ENCODE data around the gene ZNF683. TPM values are rescaled to one million over a fixed set of nuclear protein-coding genes. Genes with fewer than 3 reads are reported as not detected.
A peak's percentile ranks its signal among the peaks of the same experiment; 100 is the strongest.
"Not testable (repeated sequence)": the region's sequence is repeated elsewhere in the genome, so short reads cannot be mapped to it uniquely, and the experiment has no call there.

The ZNF683 gene
- polyA plus RNA-seq, 1 donor (not counting 4 experiments of a cell fraction or from before 2014, with no cell fraction given), result not detected

GRCh38 chr1:26335774-26336476 is 36.6 kb downstream of the ZNF683 start:
- Histone ChIP-seq H4K20me1 (ENCODE audit: control insufficient read depth, extremely low read depth, insufficient read depth, low read length) (no peaks in the 10 kb centered on the region), H3K79me2 (ENCODE audit: control insufficient read depth, insufficient read depth, low read length) (no peaks in the 10 kb centered on the region), H3K9me3 (ENCODE audit: control insufficient read depth, low read depth, low read length) (no peaks in the 10 kb centered on the region), H3K9me1 (ENCODE audit: control insufficient read depth, extremely low read depth, insufficient read depth, low read length) (no peaks in the 10 kb centered on the region), H3K4me1 (ENCODE audit: control insufficient read depth, extremely low read depth, insufficient read depth, low read length) (peaks cover 24% of the 10 kb centered on the region), H2AFZ (ENCODE audit: control insufficient read depth, low read length) (peak overlapping the region; percentile 99), H3K27ac (ENCODE audit: control insufficient read depth, insufficient read depth, low read length) (peak overlapping the region; percentile 47), H3K27me3 (ENCODE audit: control insufficient read depth, extremely low read depth, insufficient read depth, low read length) (no peaks in the 10 kb centered on the region), H3K4me2 (ENCODE audit: control insufficient read depth, extremely low read depth, insufficient read depth, low read depth, low read length) (peak overlapping the region; percentile 81), H3K9ac (ENCODE audit: control insufficient read depth, extremely low read depth, insufficient read depth, low read length) (peak overlapping the region; percentile 78), H3K36me3 (ENCODE audit: control insufficient read depth in 2 of 2, extremely low read depth in 1 of 2, insufficient read depth in 2 of 2, low read length in 2 of 2) (peaks cover 0 to 8% of the 10 kb centered on the region in 2 experiments), H3K4me3 (ENCODE audit: control insufficient read depth in 2 of 3, extremely low read depth in 1 of 3, insufficient read depth in 2 of 3, low read depth in 1 of 3, low read length in 3 of 3) (peak overlapping the region; percentile 58 to 94 (median 86))
- FAIRE-seq, result no peak
- DNase-seq (ENCODE audit: low read depth, low spot score), result no peak
- dilution Hi-C loops (cut with MboI; ENCODE audit: extremely low pct_ligation_motif_present, low sequenced_read_pairs), result no loop called here
- TF ChIP-seq CTCF (optimal IDR thresholded peaks at IDR 0.05 in 1 of 3, IDR thresholded peaks at IDR 0.05 in 1 of 3, conservative IDR thresholded peaks at IDR 0.05 in 1 of 3; ENCODE audit: extremely low read depth in 1 of 3, insufficient read depth in 2 of 3, low read length in 3 of 3) (no peak), EZH2 (IDR thresholded peaks at IDR 0.05; ENCODE audit: low read length) (no peak)

DNA sequence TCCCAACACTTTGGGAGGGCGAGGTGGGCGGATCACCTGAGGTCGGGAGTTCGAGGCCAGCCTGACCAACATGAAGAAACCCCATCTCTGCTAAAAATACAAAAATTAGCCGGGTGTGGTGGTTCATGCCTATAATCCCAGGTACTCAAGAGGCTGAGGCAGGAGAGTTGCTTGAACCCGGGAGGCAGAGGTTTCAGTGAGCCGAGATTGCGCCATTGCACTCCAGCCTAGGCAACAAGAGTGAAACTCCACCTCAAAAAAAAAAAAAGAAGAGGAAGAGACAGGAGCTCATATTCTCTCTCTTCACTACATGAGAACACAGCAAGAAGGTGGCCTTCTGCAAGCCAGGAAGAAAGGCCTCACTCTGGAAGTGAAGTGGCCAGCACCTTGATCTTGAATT is 39.2 kb downstream of the ZNF683 start:
- H3K9me3 ChIP-seq (ENCODE audit: control insufficient read depth, low read depth, low read length); DNase-seq (ENCODE audit: low read depth, low spot score); H3K9ac ChIP-seq (ENCODE audit: control insufficient read depth, extremely low read depth, insufficient read depth, low read length); H3K27ac ChIP-seq (ENCODE audit: control insufficient read depth, insufficient read depth, low read length); H3K4me2 ChIP-seq (ENCODE audit: control insufficient read depth, extremely low read depth, insufficient read depth, low read depth, low read length); H3K36me3 ChIP-seq (ENCODE audit: control insufficient read depth in 2 of 2, extremely low read depth in 1 of 2, insufficient read depth in 2 of 2, low read length in 2 of 2); H2AFZ ChIP-seq (ENCODE audit: control insufficient read depth, low read length); H3K79me2 ChIP-seq (ENCODE audit: control insufficient read depth, insufficient read depth, low read length); H3K27me3 ChIP-seq (ENCODE audit: control insufficient read depth, extremely low read depth, insufficient read depth, low read length); dilution Hi-C loops (cut with MboI; ENCODE audit: extremely low pct_ligation_motif_present, low sequenced_read_pairs); H3K9me1 ChIP-seq (ENCODE audit: control insufficient read depth, extremely low read depth, insufficient read depth, low read length); H3K4me3 ChIP-seq (ENCODE audit: control insufficient read depth in 2 of 3, extremely low read depth in 1 of 3, insufficient read depth in 2 of 3, low read depth in 1 of 3, low read length in 3 of 3); H4K20me1 ChIP-seq (ENCODE audit: control insufficient read depth, extremely low read depth, insufficient read depth, low read length); FAIRE-seq: not testable (repeated sequence)
- peaks cover 21% of the 10 kb centered on the region for H3K4me1 ChIP-seq (ENCODE audit: control insufficient read depth, extremely low read depth, insufficient read depth, low read length)

GRCh38 chr1:26330276-26330675 is 42.3 kb downstream of the ZNF683 start:
- DNase-seq (ENCODE audit: low read depth, low spot score) (no peak), FAIRE-seq (no peak)
- no peak for TF ChIP-seq CTCF (optimal IDR thresholded peaks at IDR 0.05 in 1 of 3, IDR thresholded peaks at IDR 0.05 in 1 of 3, conservative IDR thresholded peaks at IDR 0.05 in 1 of 3; ENCODE audit: extremely low read depth in 1 of 3, insufficient read depth in 2 of 3, low read length in 3 of 3)
- no peak for TF ChIP-seq EZH2 (IDR thresholded peaks at IDR 0.05; ENCODE audit: low read length)
- no peaks in the 10 kb centered on the region for H3K27me3 ChIP-seq (ENCODE audit: control insufficient read depth, extremely low read depth, insufficient read depth, low read length)
- no peaks in the 10 kb centered on the region for H3K79me2 ChIP-seq (ENCODE audit: control insufficient read depth, insufficient read depth, low read length)
- no peak overlapping the region for H3K4me2 ChIP-seq (ENCODE audit: control insufficient read depth, extremely low read depth, insufficient read depth, low read depth, low read length)
- no peaks in the 10 kb centered on the region for H3K9me3 ChIP-seq (ENCODE audit: control insufficient read depth, low read depth, low read length)
- H4K20me1 ChIP-seq (ENCODE audit: control insufficient read depth, extremely low read depth, insufficient read depth, low read length), result no peaks in the 10 kb centered on the region
- no peak overlapping the region for H3K9ac ChIP-seq (ENCODE audit: control insufficient read depth, extremely low read depth, insufficient read depth, low read length)
- no peak overlapping the region for H3K4me3 ChIP-seq (ENCODE audit: control insufficient read depth in 2 of 3, extremely low read depth in 1 of 3, insufficient read depth in 2 of 3, low read depth in 1 of 3, low read length in 3 of 3)
- no peak overlapping the region for H2AFZ ChIP-seq (ENCODE audit: control insufficient read depth, low read length)
- peaks cover 18% of the 10 kb centered on the region for H3K4me1 ChIP-seq (ENCODE audit: control insufficient read depth, extremely low read depth, insufficient read depth, low read length)
- no peaks in the 10 kb centered on the region for H3K9me1 ChIP-seq (ENCODE audit: control insufficient read depth, extremely low read depth, insufficient read depth, low read length)
- H3K36me3 ChIP-seq (ENCODE audit: control insufficient read depth in 2 of 2, extremely low read depth in 1 of 2, insufficient read depth in 2 of 2, low read length in 2 of 2), result peaks cover 0 to 9% of the 10 kb centered on the region in 2 experiments
- dilution Hi-C loops (cut with MboI; ENCODE audit: extremely low pct_ligation_motif_present, low sequenced_read_pairs), result no loop called here
- H3K27ac ChIP-seq (ENCODE audit: control insufficient read depth, insufficient read depth, low read length), result no peak overlapping the region

GRCh38 chr1:26329380-26329779 is 43.2 kb downstream of the ZNF683 start:
- H3K27me3 ChIP-seq (ENCODE audit: control insufficient read depth, extremely low read depth, insufficient read depth, low read length); DNase-seq (ENCODE audit: low read depth, low spot score); H4K20me1 ChIP-seq (ENCODE audit: control insufficient read depth, extremely low read depth, insufficient read depth, low read length); H3K4me3 ChIP-seq (ENCODE audit: control insufficient read depth in 2 of 3, extremely low read depth in 1 of 3, insufficient read depth in 2 of 3, low read depth in 1 of 3, low read length in 3 of 3); dilution Hi-C loops (cut with MboI; ENCODE audit: extremely low pct_ligation_motif_present, low sequenced_read_pairs); H3K9me3 ChIP-seq (ENCODE audit: control insufficient read depth, low read depth, low read length); H2AFZ ChIP-seq (ENCODE audit: control insufficient read depth, low read length); H3K9ac ChIP-seq (ENCODE audit: control insufficient read depth, extremely low read depth, insufficient read depth, low read length); FAIRE-seq; H3K79me2 ChIP-seq (ENCODE audit: control insufficient read depth, insufficient read depth, low read length); H3K4me2 ChIP-seq (ENCODE audit: control insufficient read depth, extremely low read depth, insufficient read depth, low read depth, low read length); H3K27ac ChIP-seq (ENCODE audit: control insufficient read depth, insufficient read depth, low read length); H3K9me1 ChIP-seq (ENCODE audit: control insufficient read depth, extremely low read depth, insufficient read depth, low read length): not testable (repeated sequence)
- peaks cover 17% of the 10 kb centered on the region for H3K4me1 ChIP-seq (ENCODE audit: control insufficient read depth, extremely low read depth, insufficient read depth, low read length)
- H3K36me3 ChIP-seq (ENCODE audit: control insufficient read depth in 2 of 2, extremely low read depth in 1 of 2, insufficient read depth in 2 of 2, low read length in 2 of 2), result peaks cover 0 to 15% of the 10 kb centered on the region in 2 experiments
